Measurements from ENCODE around the gene RBM8A. TPM values are rescaled to one million over a fixed set of nuclear protein-coding genes. Genes with fewer than 3 reads are reported as not detected.

Gene RBM8A
- total and polyA plus RNA-seq, 9 of the 15 experiments (the other 6 are each of a cell fraction or from before 2014, with no cell fraction given): 215 to 1,035 (median 291) TPM

GRCh38 chr1:145955436-145955835, 28.2 kb upstream of the RBM8A start:
- POLR2A ChIA-PET: interaction anchor here (1.1 to 2.2 kb wide), 4 partner anchors 8 to 36 kb away, joined by 3 to 15 read pairs (median 6); partner anchors contain the start of genes ANKRD34A, POLR3GL and RBM8A

GRCh38 chr1:145953861-145954260, 26.6 kb upstream of the RBM8A start:
- no peaks in the 10 kb centered on the region for H3K9me1 ChIP-seq (ENCODE audit: control insufficient read depth, insufficient read depth, low read length)
- no peak for TF ChIP-seq FOXK2 (conservative IDR thresholded peaks at IDR 0.05 in 1 of 2, IDR thresholded peaks at IDR 0.05 in 1 of 2; ENCODE audit: low read depth in 2 of 2)
- TF ChIP-seq ESRRA (IDR thresholded peaks at IDR 0.05; ENCODE audit: borderline replicate concordance, low read depth): no peak
- TF ChIP-seq ZNF644 (tag; IDR thresholded peaks at IDR 0.05; ENCODE audit: low read depth): no peak
- FAIRE-seq (no peak), ATAC-seq (no peak), DNase-seq (ENCODE audit: extremely low read depth in 1 of 4, low spot score in 3 of 4) (no peak)
- intact Hi-C loops (cut with micrococcal nuclease) (no loop called here), in situ Hi-C loops (cut with MboI) (no loop called here)
- H3K79me2 ChIP-seq (ENCODE audit: control insufficient read depth, insufficient read depth, low read length): peaks cover 29% of the 10 kb centered on the region
- H3K9me3 ChIP-seq (replicated peaks; ENCODE audit: control insufficient read depth, insufficient read depth, low read depth, low read length): no peaks in the 10 kb centered on the region
- POLR2A ChIA-PET: interaction anchor here (0.9 to 2.2 kb wide), 3 partner anchors 10 to 26 kb away, joined by 3 to 15 read pairs (median 4); partner anchors contain the start of genes ANKRD34A and POLR3GL
- H3K4me3 ChIP-seq: no peak overlapping the region
- 82% methylated on average over 6 of the region's 6 CpGs for WGBS (ENCODE audit: insufficient coverage, low coverage, missing lambda C conversion rate)
- H3K4me2 ChIP-seq (ENCODE audit: insufficient read depth, low read length): no peak overlapping the region
- CTCF ChIA-PET (ENCODE audit: low intra/inter-chr PET ratio): interaction anchor here (0.7 kb wide), 1 partner anchor 109 kb away, joined by 3 read pairs; no protein-coding TSS in a partner anchor
- H2AFZ ChIP-seq (ENCODE audit: low read depth, low read length): no peak overlapping the region
- no peak overlapping the region for H3K27ac ChIP-seq (ENCODE audit: extremely low read depth, low read depth, low read length)
- BruUV-seq (replicated peaks): no TSS peak
- no peak overlapping the region for H3K9ac ChIP-seq (ENCODE audit: insufficient read depth in 1 of 2, low read depth in 2 of 2, low read length in 2 of 2)
- H3K27me3 ChIP-seq (ENCODE audit: control insufficient read depth in 2 of 2, insufficient read depth in 2 of 2, low read length in 2 of 2): no peaks in the 10 kb centered on the region
- no peaks in the 10 kb centered on the region for H4K20me1 ChIP-seq (replicated peaks; ENCODE audit: control insufficient read depth, insufficient read depth, low read length)
- H3K36me3 ChIP-seq (ENCODE audit: control insufficient read depth, insufficient read depth, low read length): no peaks in the 10 kb centered on the region
- peaks cover 4 to 18% of the 10 kb centered on the region in 2 experiments; a peak in 4 of 5 replicates for H3K4me1 ChIP-seq (replicated peaks in 1 of 2; ENCODE audit: control insufficient read depth in 2 of 2, insufficient read depth in 2 of 2, low read length in 2 of 2)

More at GRCh38 chr1:145955436-145955835, 28.2 kb upstream of the RBM8A start:
- Histone ChIP-seq H3K9me1 (ENCODE audit: control insufficient read depth, insufficient read depth, low read length) (no peaks in the 10 kb centered on the region), H3K4me2 (ENCODE audit: insufficient read depth, low read length) (no peak overlapping the region), H3K79me2 (ENCODE audit: control insufficient read depth, insufficient read depth, low read length) (peaks cover 29% of the 10 kb centered on the region), H4K20me1 (replicated peaks; ENCODE audit: control insufficient read depth, insufficient read depth, low read length) (no peaks in the 10 kb centered on the region), H3K27ac (ENCODE audit: extremely low read depth, low read depth, low read length) (no peak overlapping the region), H3K4me1 (replicated peaks in 1 of 2; ENCODE audit: control insufficient read depth in 2 of 2, insufficient read depth in 2 of 2, low read length in 2 of 2) (peaks cover 8 to 18% of the 10 kb centered on the region in 2 experiments; a peak in 4 of 5 replicates), H3K36me3 (ENCODE audit: control insufficient read depth, insufficient read depth, low read length) (no peaks in the 10 kb centered on the region), H3K4me3 (no peak overlapping the region), H3K27me3 (ENCODE audit: control insufficient read depth in 2 of 2, insufficient read depth in 2 of 2, low read length in 2 of 2) (no peaks in the 10 kb centered on the region), H3K9ac (ENCODE audit: insufficient read depth in 1 of 2, low read depth in 2 of 2, low read length in 2 of 2) (no peak overlapping the region; a peak in 1 of 4 replicates), H2AFZ (ENCODE audit: low read depth, low read length) (no peak overlapping the region), H3K9me3 (replicated peaks; ENCODE audit: control insufficient read depth, insufficient read depth, low read depth, low read length) (no peaks in the 10 kb centered on the region)
- ATAC-seq: no peak
- CTCF ChIA-PET (ENCODE audit: low intra/inter-chr PET ratio): no interaction called here
- intact Hi-C loops (cut with micrococcal nuclease): no loop called here
- 3% methylated on average over 2 of the region's 2 CpGs for WGBS (ENCODE audit: insufficient coverage, low coverage, missing lambda C conversion rate)
- in situ Hi-C loops (cut with MboI): no loop called here
- FAIRE-seq: no peak
- no peak for DNase-seq (ENCODE audit: extremely low read depth in 1 of 4, low spot score in 3 of 4)
- BruUV-seq (replicated peaks): no TSS peak
- TF ChIP-seq BDP1 (IDR thresholded peaks at IDR 0.05; ENCODE audit: insufficient read depth, insufficient read length): no peak
- TF ChIP-seq MEIS2 (IDR thresholded peaks at IDR 0.05; ENCODE audit: partially characterized antibody): peak; percentile 4

Measured in K562 (cell line).